H1 (cell line): ENCODE results near the gene UBA6. TPM values are rescaled to one million over a fixed set of nuclear protein-coding genes. Genes with fewer than 3 reads are reported as not detected.

ENCODE experiments used
- CTCF ChIA-PET: fragments of 300-600 bp; sonication (Branson Sonifier 250); formaldehyde crosslinking; loops from one replicate; lab custom pipeline; 2021; ENCODE audit not compliant: partially characterized antibody; lab: Charles Lee
- POLR2A ChIA-PET: fragments of 300-600 bp; sonication (Branson Sonifier 250); formaldehyde crosslinking; loops from one replicate; lab custom pipeline; 2021; ENCODE audit warnings: inconsistent platforms; ENCODE audit not compliant: partially characterized antibody; lab: Charles Lee
- DNase-seq, 2 experiments: peaks; one replicate each; pipeline versions ENCODE4 v3.0.0 to v3.0.0-alpha.2; 2010 to 2022; ENCODE audit warnings: low spot score in 2 of 2, low read depth in 1 of 2, mixed read lengths in 1 of 2
- FAIRE-seq: peaks from 2 replicates; lab custom pipeline; 2011; peaks lifted over from hg19 to GRCh38; lab: Jason Lieb, UNC
- H2AFZ ChIP-seq: 2 replicates; pipeline ENCODE4 v1.8.1; 2012; ENCODE audit warnings: low read length, inconsistent platforms
- H2AK5ac ChIP-seq: 2 replicates; pipeline ENCODE4 v1.6.1; 2013; ENCODE audit warnings: low read depth, low read length
- H2BK120ac ChIP-seq: replicated peaks from 2 replicates; pipeline ENCODE3; 2013; ENCODE audit warnings: low read depth, low read length, inconsistent platforms
- H2BK12ac ChIP-seq: 2 replicates; pipeline ENCODE4 v1.6.1; 2013; ENCODE audit warnings: low read depth, low read length
- H2BK15ac ChIP-seq: 2 replicates; pipeline ENCODE4 v1.6.1; 2013; ENCODE audit warnings: low read length
- H2BK20ac ChIP-seq: 2 replicates; pipeline ENCODE4 v1.6.1; 2013; ENCODE audit warnings: low read length
- H2BK5ac ChIP-seq: 2 replicates; pipeline ENCODE4 v1.6.1; 2013; ENCODE audit warnings: low read depth, low read length
- H3K14ac ChIP-seq: 2 replicates; pipeline ENCODE4 v1.6.1; 2013; ENCODE audit warnings: inconsistent platforms; ENCODE audit not compliant: insufficient read length
- H3K18ac ChIP-seq: 2 replicates; pipeline ENCODE4 v1.6.1; 2013; ENCODE audit warnings: low read length; ENCODE audit errors: extremely low read depth
- H3K23ac ChIP-seq: 2 replicates; pipeline ENCODE4 v1.6.1; 2013; ENCODE audit warnings: inconsistent platforms; ENCODE audit not compliant: insufficient read length
- H3K23me2 ChIP-seq: 2 replicates; pipeline ENCODE4 v1.6.1; 2013; ENCODE audit warnings: low read depth, low read length
- H3K27ac ChIP-seq: 2 replicates; pipeline ENCODE4 v1.6.1; 2011; ENCODE audit warnings: low read depth, low read length, inconsistent platforms
- H3K27me3 ChIP-seq, 4 experiments: replicated peaks in 1 of 4; 1 replicate in 1 of 4; 2 replicates in 3 of 4; pipeline versions ENCODE4 v1.6.1 to v1.8.1; 2011 to 2013; ENCODE audit warnings: low read length in 3 of 4, mild to moderate bottlenecking in 3 of 4, inconsistent platforms in 2 of 4, mixed read lengths in 2 of 4, moderate library complexity in 1 of 4; ENCODE audit not compliant: control insufficient read depth in 3 of 4, insufficient read depth in 3 of 4; ENCODE audit errors: extremely low read depth in 1 of 4
- H3K36me3 ChIP-seq, 4 experiments: 2 replicates each; pipeline versions ENCODE4 v1.6.1 to v1.8.1; 2011 to 2013; ENCODE audit warnings: mild to moderate bottlenecking in 4 of 4, low read length in 3 of 4, moderate library complexity in 2 of 4, control low read depth in 1 of 4, inconsistent platforms in 1 of 4; ENCODE audit not compliant: insufficient read depth in 4 of 4, control insufficient read depth in 2 of 4
- H3K4ac ChIP-seq: replicated peaks from 2 replicates; pipeline ENCODE3; 2013; ENCODE audit warnings: low read length, low read depth, mixed read lengths, inconsistent platforms; ENCODE audit not compliant: insufficient read length
- H3K4me1 ChIP-seq, 4 experiments: replicated peaks in 1 of 4; 1 replicate in 1 of 4; 2 replicates in 3 of 4; pipeline versions ENCODE4 v1.6.1 to v1.8.1; 2011 to 2013; ENCODE audit warnings: low read length in 3 of 4, inconsistent platforms in 2 of 4, mixed read lengths in 1 of 4; ENCODE audit not compliant: insufficient read depth in 4 of 4, control insufficient read depth in 3 of 4
- H3K4me2 ChIP-seq, 2 experiments: 2 replicates each; pipeline versions ENCODE4 v1.6.1 to v1.8.1; 2011 to 2013; ENCODE audit warnings: low read depth in 2 of 2, low read length in 2 of 2, control low read depth in 1 of 2, inconsistent platforms in 1 of 2, mild to moderate bottlenecking in 1 of 2; ENCODE audit not compliant: insufficient read depth in 1 of 2
- H3K4me3 ChIP-seq, 4 experiments: fragments of 200-600, 300-600 bp in 1 of 4; sonication (generic), shearing (Covaris generic), sonication (Bioruptor Twin) in 1 of 4; 2 replicates each; pipeline versions ENCODE4 v1.5.1 to v1.8.1; 2011 to 2016; ENCODE audit warnings: low read length in 4 of 4, low read depth in 3 of 4, control low read depth in 2 of 4, inconsistent platforms in 2 of 4, mild to moderate bottlenecking in 2 of 4, mixed read lengths in 1 of 4, moderate library complexity in 1 of 4; ENCODE audit not compliant: insufficient read depth in 2 of 4; ENCODE audit errors: extremely low read depth in 1 of 4
- H3K56ac ChIP-seq: replicated peaks from 2 replicates; pipeline ENCODE3; 2013; ENCODE audit warnings: low read depth, mild to moderate bottlenecking, mixed read lengths, low read length, inconsistent platforms; ENCODE audit not compliant: insufficient read length
- H3K79me1 ChIP-seq: 2 replicates; pipeline ENCODE4 v1.6.1; 2013; ENCODE audit warnings: low read depth, low read length, control low read depth
- H3K79me2 ChIP-seq, 2 experiments: 2 replicates each; pipeline versions ENCODE4 v1.6.1 to v1.8.1; 2012 to 2013; ENCODE audit warnings: low read length in 2 of 2, mild to moderate bottlenecking in 2 of 2, inconsistent platforms in 1 of 2; ENCODE audit not compliant: insufficient read depth in 2 of 2, control insufficient read depth in 1 of 2
- H3K9ac ChIP-seq, 4 experiments: replicated peaks in 1 of 4; 1 replicate in 1 of 4; 2 replicates in 3 of 4; pipeline versions ENCODE4 v1.6.1 to v1.8.1; 2011 to 2013; ENCODE audit warnings: low read depth in 3 of 4, low read length in 3 of 4, control low read depth in 2 of 4, mild to moderate bottlenecking in 2 of 4, moderate library complexity in 2 of 4, inconsistent platforms in 1 of 4; ENCODE audit errors: extremely low read depth in 1 of 4
- H3K9me3 ChIP-seq, 2 experiments: 2 replicates each; pipeline versions ENCODE4 v1.6.1 to v1.8.1; 2012 to 2013; ENCODE audit warnings: mild to moderate bottlenecking in 2 of 2, moderate library complexity in 2 of 2, control low read depth in 1 of 2, inconsistent platforms in 1 of 2, low read depth in 1 of 2, low read length in 1 of 2, mixed read lengths in 1 of 2; ENCODE audit not compliant: insufficient read depth in 2 of 2
- H4K20me1 ChIP-seq, 2 experiments: replicated peaks in 1 of 2; 2 replicates each; pipeline versions ENCODE3 to v1.8.1; 2011 to 2013; ENCODE audit warnings: inconsistent platforms in 2 of 2, low read length in 2 of 2, mild to moderate bottlenecking in 1 of 2; ENCODE audit not compliant: insufficient read depth in 2 of 2, control insufficient read depth in 1 of 2
- H4K5ac ChIP-seq: 2 replicates; pipeline ENCODE4 v1.6.1; 2013; ENCODE audit warnings: low read length, low read depth, mixed read lengths, inconsistent platforms; ENCODE audit not compliant: insufficient read length
- H4K8ac ChIP-seq: 2 replicates; pipeline ENCODE4 v1.8.0; 2013; ENCODE audit warnings: mild to moderate bottlenecking, moderate library complexity, low read length, inconsistent platforms; ENCODE audit not compliant: insufficient read depth; ENCODE audit errors: extremely low read depth
- H4K91ac ChIP-seq: replicated peaks from 2 replicates; pipeline ENCODE3; 2013; ENCODE audit warnings: low read length, mixed read lengths, inconsistent platforms; ENCODE audit not compliant: insufficient read length
- ATF3 ChIP-seq: IDR thresholded peaks from 2 replicates; pipeline ENCODE4 v1.6.1; 2011; ENCODE audit warnings: low read depth, mild to moderate bottlenecking, low read length; ENCODE audit not compliant: insufficient read depth
- JUN ChIP-seq: IDR thresholded peaks from 2 replicates; pipeline ENCODE4 v1.6.1; 2011; ENCODE audit warnings: low read depth, mild to moderate bottlenecking, improper control_type of control experiment, low read length
- KDM4A ChIP-seq: IDR thresholded peaks from one replicate; pipeline ENCODE4 v1.7.1; 2012; ENCODE audit warnings: low read depth, mild to moderate bottlenecking, moderate library complexity, low read length, inconsistent platforms; ENCODE audit not compliant: severe bottlenecking
- MAFK ChIP-seq: IDR thresholded peaks from 2 replicates; pipeline ENCODE4 v1.6.1; 2012; ENCODE audit warnings: low read depth, mild to moderate bottlenecking, improper control_type of control experiment, low read length
- PHF8 ChIP-seq: fragments of 200-600 bp; sonication (generic); conservative IDR thresholded peaks from 2 replicates; pipeline ENCODE4 v1.7.1; 2012; ENCODE audit warnings: low read depth, mild to moderate bottlenecking, inconsistent platforms, low read length, moderate library complexity
- RAD21 ChIP-seq, 2 experiments: IDR thresholded peaks in 1 of 2; conservative IDR thresholded peaks in 1 of 2; 2 replicates each; pipeline ENCODE4 v1.6.1; 2011; ENCODE audit warnings: low read depth in 2 of 2, low read length in 2 of 2, improper control_type of control experiment in 1 of 2, inconsistent platforms in 1 of 2, mild to moderate bottlenecking in 1 of 2, moderate library complexity in 1 of 2
- RNF2 ChIP-seq: fragments of 200-900, 300-1000 bp; sonication (generic); IDR thresholded peaks from 2 replicates; pipeline ENCODE4 v1.7.1; 2016; ENCODE audit warnings: borderline replicate concordance, low read depth, mild to moderate bottlenecking, antibody characterized with exemption, low read length; ENCODE audit not compliant: poor library complexity, severe bottlenecking; ENCODE audit errors: missing control alignments
- SIRT6 ChIP-seq: IDR thresholded peaks from one replicate; pipeline ENCODE4 v1.7.1; 2012; ENCODE audit warnings: low read length, inconsistent platforms
- SP2 ChIP-seq: IDR thresholded peaks from 2 replicates; pipeline ENCODE4 v1.6.1; 2012; ENCODE audit warnings: mild to moderate bottlenecking, low read length, inconsistent platforms
- SRF ChIP-seq: IDR thresholded peaks from 2 replicates; pipeline ENCODE4 v1.6.1; 2011; ENCODE audit warnings: mild to moderate bottlenecking, low read depth, low read length, moderate library complexity
- TAF1 ChIP-seq: IDR thresholded peaks from 2 replicates; pipeline ENCODE4 v1.6.1; 2011; ENCODE audit warnings: mild to moderate bottlenecking, low read depth, low read length
- TEAD4 ChIP-seq: IDR thresholded peaks from 2 replicates; pipeline ENCODE4 v1.6.1; 2012; ENCODE audit warnings: low read depth, low read length, inconsistent platforms, mixed read lengths
- WGBS, 2 experiments: shearing (Covaris generic) in 1 of 2; methylation state at CpG; one replicate each; pipeline versions ENCODE4 v1.1.6 to v1.1.7; 2013 to 2015; ENCODE audit warnings: low lambda C conversion rate in 2 of 2, mixed read lengths in 2 of 2, inconsistent platforms in 1 of 2, low coverage in 1 of 2, missing lambda C conversion rate in 1 of 2; ENCODE audit not compliant: insufficient replicate concordance in 2 of 2, insufficient coverage in 1 of 2, insufficient read length in 1 of 2; ENCODE audit errors: extremely low coverage in 1 of 2, missing lambda C conversion rate in 1 of 2; 5-methylcytosine and 5-hydroxymethylcytosine counted together
- polyA plus RNA-seq, 7 experiments: library from polyadenylated mRNA; depleted of rRNA in 3 of 7; stranded (reverse) in 5 of 7; unstranded in 2 of 7; fragments of >200 nt in 5 of 7; fragments of 200-250 nt in 2 of 7; gene quantifications; 1 replicate in 5 of 7; 2 replicates in 1 of 7; 4 replicates in 1 of 7; pipeline versions ENCODE4 v1.2.1 to v1.2.3, GENCODE V29; 2011 to 2013; ENCODE audit warnings: missing spikeins in 2 of 7, mixed read lengths in 2 of 7
- total RNA-seq: library from RNA; stranded (reverse); fragmentation: NEBNext Ultra II Directional; extraction: Animal tissue kit (Norgen Biotek cat#: 25700); gene quantifications from 2 replicates; pipeline ENCODE4 v1.2.1, GENCODE V29; 2021
- TF ChIP-seq, protein P1 (sequence below): IDR thresholded peaks from 2 replicates; pipeline ENCODE4 v1.6.1; 2012; ENCODE audit warnings: inconsistent platforms

UBA6 gene
- total and polyA plus RNA-seq, 2 of the 8 experiments (the other 6 are each of a cell fraction or from before 2014, with no cell fraction given): 17.4 to 74.3 TPM

DNA sequence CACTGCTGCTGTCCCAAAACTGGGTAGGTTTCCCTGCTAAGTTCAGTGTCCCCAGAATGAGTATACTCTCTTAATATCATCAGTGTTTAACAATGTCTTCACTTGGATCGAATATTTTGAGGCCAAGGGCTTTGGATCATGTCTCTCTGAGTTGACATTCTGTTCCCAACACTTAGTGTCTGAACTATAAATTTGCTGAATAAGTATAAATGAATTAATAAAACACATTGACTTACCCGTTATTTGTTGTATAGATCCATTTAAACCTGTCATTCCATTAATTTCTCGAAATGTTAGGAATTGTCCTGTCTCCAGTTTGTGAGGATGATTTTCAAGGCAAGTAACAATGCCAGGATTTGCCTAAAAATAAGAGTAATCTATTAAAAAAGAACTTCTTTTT is 32.6 kb downstream of the UBA6 start:
- Histone ChIP-seq H4K20me1 (no peaks in the 10 kb centered on the region), H3K4ac (no peak overlapping the region), H2BK15ac (no peak overlapping the region), H2BK20ac (no peak overlapping the region), H2AFZ (no peak overlapping the region), H3K79me2 (no peaks in the 10 kb centered on the region), H3K9ac (no peak overlapping the region), H3K4me3 (no peak overlapping the region), H3K23me2 (no peaks in the 10 kb centered on the region), H3K14ac (no peak overlapping the region), H3K18ac (no peak overlapping the region), H3K27me3 (no peaks in the 10 kb centered on the region), H3K23ac (no peak overlapping the region), H2AK5ac (no peak overlapping the region), H2BK5ac (no peak overlapping the region), H4K5ac (no peak overlapping the region), H3K36me3 (peaks cover 2 to 69% (median 16%) of the 10 kb centered on the region in 4 experiments; a peak in 7 of 8 replicates), H3K9me3 (no peaks in the 10 kb centered on the region), H2BK12ac (no peak overlapping the region), H3K56ac (no peak overlapping the region), H4K8ac (no peak overlapping the region), H4K91ac (no peak overlapping the region), H3K4me1 (no peaks in the 10 kb centered on the region), H3K27ac (no peak overlapping the region), H3K4me2 (no peak overlapping the region), H2BK120ac (no peak overlapping the region), H3K79me1 (no peaks in the 10 kb centered on the region)
- DNase-seq: no peak
- CTCF ChIA-PET: no interaction called here
- no peak for FAIRE-seq
- 88% methylated on average over 3 of the region's 3 CpGs; no CpG with 5 or more reads in 1 of the 2 experiments for WGBS, 2 experiments
- POLR2A ChIA-PET: no interaction called here
- no peak for TF ChIP-seq RAD21 (IDR thresholded peaks at IDR 0.05 in 1 of 2, conservative IDR thresholded peaks at IDR 0.05 in 1 of 2; ENCODE audit: low read depth in 2 of 2, low read length in 2 of 2)
- no peak for TF ChIP-seq TAF1
- TF ChIP-seq PHF8: no peak
- no peak for TF ChIP-seq MAFK
- no peak for TF ChIP-seq RNF2
- TF ChIP-seq JUN: no peak
- TF ChIP-seq SIRT6: no peak
- TF ChIP-seq SRF: no peak
- TF ChIP-seq TEAD4: no peak
- TF ChIP-seq, protein P1, sequence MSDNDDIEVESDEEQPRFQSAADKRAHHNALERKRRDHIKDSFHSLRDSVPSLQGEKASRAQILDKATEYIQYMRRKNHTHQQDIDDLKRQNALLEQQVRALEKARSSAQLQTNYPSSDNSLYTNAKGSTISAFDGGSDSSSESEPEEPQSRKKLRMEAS: no peak
- no peak for TF ChIP-seq KDM4A
- no peak for TF ChIP-seq SP2
- TF ChIP-seq ATF3: no peak
